Measurements from ENCODE around the gene LCN6. TPM values are rescaled to one million over a fixed set of nuclear protein-coding genes. Genes with fewer than 3 reads are reported as not detected.
A peak's percentile ranks its signal among the peaks of the same experiment; 100 is the strongest.
"Not testable (repeated sequence)": the region's sequence is repeated elsewhere in the genome, so short reads cannot be mapped to it uniquely, and the experiment has no call there.

Gene LCN6
- total RNA-seq, 3 donors from 2014 or later, result 1.0 to 8.5 (median 4.7) TPM

DNA sequence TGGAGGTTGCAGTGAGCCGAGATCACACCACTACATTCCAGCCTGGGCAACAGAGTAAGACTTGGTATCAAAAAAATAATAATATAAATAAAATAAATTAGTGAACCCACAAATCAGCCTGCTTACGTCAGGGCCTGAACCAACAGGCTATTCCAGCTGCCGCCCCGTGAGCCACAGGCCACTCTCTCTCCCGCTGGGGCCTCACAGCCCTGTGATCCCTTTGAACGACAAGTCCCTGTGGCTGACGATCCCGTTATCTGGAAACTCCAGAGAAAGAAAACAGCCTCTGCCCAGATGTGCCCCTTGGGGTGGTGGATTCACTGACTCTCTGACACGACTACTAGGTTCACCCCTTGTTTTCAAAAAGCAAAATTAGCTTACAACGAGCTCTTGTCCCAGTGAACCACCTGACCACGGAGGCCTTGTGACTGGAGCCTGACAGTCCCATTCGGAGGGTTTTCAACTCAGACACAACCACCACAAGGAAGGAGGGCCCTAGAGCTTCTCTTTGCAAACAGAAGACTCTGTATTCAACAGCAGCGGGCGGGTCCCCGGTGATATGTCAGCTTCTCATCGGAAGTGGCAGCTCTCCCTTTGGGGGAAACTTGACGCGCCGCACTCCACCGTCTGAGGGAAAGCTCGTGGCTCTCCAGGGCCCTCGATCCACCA, 40.3 kb downstream of the LCN6 start:
- TF ChIP-seq, protein P1, sequence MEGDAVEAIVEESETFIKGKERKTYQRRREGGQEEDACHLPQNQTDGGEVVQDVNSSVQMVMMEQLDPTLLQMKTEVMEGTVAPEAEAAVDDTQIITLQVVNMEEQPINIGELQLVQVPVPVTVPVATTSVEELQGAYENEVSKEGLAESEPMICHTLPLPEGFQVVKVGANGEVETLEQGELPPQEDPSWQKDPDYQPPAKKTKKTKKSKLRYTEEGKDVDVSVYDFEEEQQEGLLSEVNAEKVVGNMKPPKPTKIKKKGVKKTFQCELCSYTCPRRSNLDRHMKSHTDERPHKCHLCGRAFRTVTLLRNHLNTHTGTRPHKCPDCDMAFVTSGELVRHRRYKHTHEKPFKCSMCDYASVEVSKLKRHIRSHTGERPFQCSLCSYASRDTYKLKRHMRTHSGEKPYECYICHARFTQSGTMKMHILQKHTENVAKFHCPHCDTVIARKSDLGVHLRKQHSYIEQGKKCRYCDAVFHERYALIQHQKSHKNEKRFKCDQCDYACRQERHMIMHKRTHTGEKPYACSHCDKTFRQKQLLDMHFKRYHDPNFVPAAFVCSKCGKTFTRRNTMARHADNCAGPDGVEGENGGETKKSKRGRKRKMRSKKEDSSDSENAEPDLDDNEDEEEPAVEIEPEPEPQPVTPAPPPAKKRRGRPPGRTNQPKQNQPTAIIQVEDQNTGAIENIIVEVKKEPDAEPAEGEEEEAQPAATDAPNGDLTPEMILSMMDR (IDR thresholded peaks at IDR 0.05), result no peak
- DNase-seq (no peak), ATAC-seq (no peak)
- H3K36me3 ChIP-seq (ENCODE audit: low read depth), result no peaks in the 10 kb centered on the region
- intact Hi-C loops (cut with DNase I, micrococcal nuclease), result no loop called here
- no peaks in the 10 kb centered on the region for H3K9me3 ChIP-seq
- H3K4me1 ChIP-seq (ENCODE audit: low read depth), result peaks cover 6% of the 10 kb centered on the region
- H3K4me3 ChIP-seq, result no peak overlapping the region

DNA sequence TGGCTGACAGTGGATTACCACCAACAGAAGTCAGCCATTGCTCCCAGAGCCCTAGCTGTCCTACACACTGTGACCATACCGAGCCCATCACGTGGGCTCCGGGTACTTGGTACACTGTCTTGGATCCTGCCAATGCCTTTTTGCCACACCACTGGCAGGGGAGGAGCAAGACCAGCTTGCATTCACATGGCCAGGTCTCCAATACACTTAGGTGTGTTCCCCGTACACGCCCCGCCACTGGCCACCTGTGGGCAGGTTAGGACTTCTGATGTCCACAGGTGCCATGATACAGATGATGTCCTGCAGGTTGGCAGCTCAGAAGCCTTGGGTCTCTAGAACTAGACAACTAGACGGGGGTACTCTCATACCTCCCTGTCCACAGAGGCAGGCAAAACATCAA, 41.3 kb downstream of the LCN6 start:
- no peak for ATAC-seq

DNA sequence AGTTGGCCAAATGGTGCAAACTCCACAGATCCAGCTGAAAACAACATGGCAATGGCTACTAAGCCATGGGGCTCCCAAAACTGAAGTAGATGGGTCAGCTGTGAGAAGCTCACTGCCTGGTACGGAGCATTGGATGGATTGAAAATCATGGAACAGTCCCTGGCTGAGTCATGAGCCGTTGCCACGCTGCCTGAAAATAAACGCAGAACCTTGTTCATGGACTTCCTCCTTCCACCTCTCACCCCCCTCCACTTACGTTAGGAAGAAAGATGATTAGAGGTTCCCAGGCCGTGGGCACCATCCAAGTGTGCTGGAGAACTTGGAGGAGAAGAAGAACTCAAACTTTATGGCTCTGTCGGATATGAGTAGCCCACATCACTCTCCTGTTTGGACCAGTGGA, 42.8 kb downstream of the LCN6 start:
- Histone ChIP-seq H3K9me3 (no peaks in the 10 kb centered on the region), H3K4me3 (no peak overlapping the region), H3K4me1 (ENCODE audit: low read depth) (peaks cover 7% of the 10 kb centered on the region), H3K36me3 (ENCODE audit: low read depth) (no peaks in the 10 kb centered on the region)
- ATAC-seq, result peak; percentile 27
- intact Hi-C loops (cut with DNase I, micrococcal nuclease), result no loop called here
- DNase-seq, result no peak
- TF ChIP-seq, protein P1 (IDR thresholded peaks at IDR 0.05), result no peak

More for the DNA sequence above, 41.3 kb downstream of the LCN6 start:
- TF ChIP-seq, protein P1 (IDR thresholded peaks at IDR 0.05), result no peak
- H3K4me1 ChIP-seq (ENCODE audit: low read depth), result peaks cover 4% of the 10 kb centered on the region
- H3K4me3 ChIP-seq, result no peak overlapping the region
- no peaks in the 10 kb centered on the region for H3K9me3 ChIP-seq
- no peak for DNase-seq
- H3K36me3 ChIP-seq (ENCODE audit: low read depth), result no peaks in the 10 kb centered on the region
- intact Hi-C loops (cut with DNase I, micrococcal nuclease), result no loop called here

DNA sequence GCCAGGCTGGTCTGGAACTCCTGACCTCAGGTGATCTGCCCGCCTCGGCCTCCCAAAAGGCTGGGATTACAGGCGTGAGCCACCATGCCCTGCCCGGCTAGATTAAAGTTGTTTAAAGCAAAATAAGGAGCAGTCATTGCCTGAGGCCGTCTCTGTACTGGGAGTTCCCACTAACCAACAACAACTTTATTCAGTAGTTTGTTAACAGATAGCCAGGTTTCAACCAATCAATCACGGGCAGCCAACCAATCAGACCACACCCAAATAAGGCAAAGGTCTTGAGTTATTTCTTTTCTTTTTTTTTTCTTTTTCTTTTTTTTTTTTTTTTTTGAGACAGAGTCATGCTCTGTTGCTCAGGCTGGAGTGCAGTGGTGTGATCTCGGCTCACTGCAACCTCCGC, 43.6 kb downstream of the LCN6 start:
- intact Hi-C loops (cut with DNase I, micrococcal nuclease); ATAC-seq; DNase-seq: not testable (repeated sequence)

DNA sequence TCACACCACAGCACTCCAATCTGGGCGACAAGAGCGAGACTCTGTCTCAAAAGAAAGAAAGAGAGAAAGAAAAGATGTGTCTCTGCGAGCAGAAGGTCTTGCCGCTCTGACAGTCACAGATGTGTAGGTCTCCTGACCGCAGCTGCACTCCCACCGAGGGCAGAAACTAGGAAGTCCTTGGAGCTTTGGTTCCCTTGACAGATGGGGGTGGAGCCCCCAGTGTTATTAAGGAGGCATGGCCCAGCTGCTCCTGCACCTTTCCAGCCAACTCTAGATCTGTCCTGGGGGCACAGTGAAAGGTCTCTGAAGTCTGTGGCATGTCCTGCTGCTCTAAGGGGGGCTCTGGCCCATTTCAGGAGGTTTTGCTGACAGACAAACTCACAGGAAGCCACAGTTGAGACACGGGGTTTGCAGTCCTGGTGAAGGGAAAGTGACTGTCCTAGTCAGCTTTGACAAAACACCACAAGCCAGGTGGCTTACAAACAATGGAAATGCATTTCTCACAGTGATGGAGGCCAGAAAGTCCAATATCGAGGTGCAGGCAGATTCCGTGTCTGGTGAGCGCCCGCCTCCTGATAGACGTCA, 45.0 kb downstream of the LCN6 start:
- intact Hi-C loops (cut with DNase I, micrococcal nuclease), result no loop called here
- TF ChIP-seq, protein P1 (IDR thresholded peaks at IDR 0.05), result no peak
- no peak for ATAC-seq
- Histone ChIP-seq H3K36me3 (ENCODE audit: low read depth) (no peaks in the 10 kb centered on the region), H3K4me3 (no peak overlapping the region), H3K4me1 (ENCODE audit: low read depth) (peaks cover 7% of the 10 kb centered on the region), H3K9me3 (no peaks in the 10 kb centered on the region)
- no peak for DNase-seq

More for the DNA sequence above, 43.6 kb downstream of the LCN6 start:
- not testable (repeated sequence) for H3K9me3 ChIP-seq; H3K36me3 ChIP-seq (ENCODE audit: low read depth); H3K4me3 ChIP-seq; H3K4me1 ChIP-seq (ENCODE audit: low read depth)

DNA sequence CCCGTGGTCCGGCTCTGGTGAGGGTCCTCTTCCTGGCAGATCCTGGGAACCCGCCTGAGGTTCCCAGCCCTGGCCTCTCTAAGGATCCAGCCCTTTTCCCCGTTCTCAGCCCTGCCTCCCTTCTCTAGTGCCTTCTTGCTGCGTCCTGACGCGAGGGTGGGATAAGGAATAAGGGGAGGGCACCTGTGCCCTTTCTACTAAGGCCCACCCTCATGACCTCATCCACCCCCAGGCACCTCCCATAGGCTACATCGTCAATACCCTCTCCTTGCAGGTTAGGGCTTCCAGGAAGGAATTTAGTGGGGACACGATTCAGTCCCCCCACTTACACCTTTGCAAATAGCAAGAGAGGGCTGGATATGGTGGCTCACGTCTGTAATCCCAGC, 46.7 kb downstream of the LCN6 start:
- intact Hi-C loops (cut with DNase I, micrococcal nuclease), result no loop called here
- no peak for ATAC-seq
- H3K4me3 ChIP-seq, result no peak overlapping the region
- H3K4me1 ChIP-seq (ENCODE audit: low read depth), result peaks cover 7% of the 10 kb centered on the region
- H3K36me3 ChIP-seq (ENCODE audit: low read depth), result no peaks in the 10 kb centered on the region
- DNase-seq, result no peak
- H3K9me3 ChIP-seq, result no peaks in the 10 kb centered on the region
- TF ChIP-seq, protein P1 (IDR thresholded peaks at IDR 0.05), result no peak
